KMS-11 (cell line): Measurements from ENCODE around the gene GREB1L.

Experiments
- H2AFZ ChIP-seq: fragments of 200-600 bp; sonication (generic); 2 replicates; pipeline ENCODE4 v1.6.1; 2016; ENCODE audit warnings: antibody characterized with exemption, mixed run types, low read depth
- H3K27ac ChIP-seq: fragments of 200-600 bp; sonication (generic); 2 replicates; pipeline ENCODE4 v1.6.1; 2016; ENCODE audit warnings: mild to moderate bottlenecking, mixed run types
- H3K27me3 ChIP-seq: fragments of 200-600 bp; sonication (generic); 2 replicates; pipeline ENCODE4 v1.6.1; 2017; ENCODE audit warnings: mild to moderate bottlenecking, low read depth, mixed run types, moderate library complexity; ENCODE audit not compliant: insufficient read depth
- H3K36me3 ChIP-seq: fragments of 200-600 bp; sonication (generic); 2 replicates; pipeline ENCODE4 v1.6.1; 2017; ENCODE audit warnings: mild to moderate bottlenecking, mixed run types; ENCODE audit not compliant: insufficient read depth
- H3K4me1 ChIP-seq: fragments of 200-600 bp; sonication (generic); 2 replicates; pipeline ENCODE4 v1.6.1; 2016; ENCODE audit warnings: mild to moderate bottlenecking, low read depth, mixed run types; ENCODE audit not compliant: poor library complexity, severe bottlenecking
- H3K4me2 ChIP-seq: fragments of 200-600 bp; sonication (generic); 2 replicates; pipeline ENCODE4 v1.7.0; 2016; ENCODE audit warnings: mild to moderate bottlenecking, mixed run types
- H3K4me3 ChIP-seq: fragments of 200-600 bp; sonication (generic); IDR thresholded peaks from 2 replicates; pipeline ENCODE4 v1.6.1; 2017; ENCODE audit warnings: low read depth, low read length, mixed read lengths; ENCODE audit not compliant: insufficient read depth
- H3K79me2 ChIP-seq: fragments of 200-600 bp; sonication (generic); 2 replicates; pipeline ENCODE4 v1.6.1; 2016; ENCODE audit warnings: low read depth, mixed run types; ENCODE audit not compliant: insufficient read depth
- H3K9ac ChIP-seq: fragments of 200-600 bp; sonication (generic); 2 replicates; pipeline ENCODE4 v1.6.1; 2016; ENCODE audit warnings: mild to moderate bottlenecking, mixed run types
- H4K20me1 ChIP-seq: fragments of 200-600 bp; sonication (generic); 2 replicates; pipeline ENCODE4 v1.6.1; 2016; ENCODE audit warnings: mild to moderate bottlenecking, mixed run types; ENCODE audit not compliant: insufficient read depth
- TF ChIP-seq, protein P1 (sequence below): fragments of 200-600 bp; sonication (generic); conservative IDR thresholded peaks from 2 replicates; pipeline ENCODE4 v1.6.1; 2017; ENCODE audit warnings: low read depth, mild to moderate bottlenecking, antibody characterized with exemption, low read length, moderate library complexity, mixed read lengths

The GREB1L gene

GRCh38 chr18:21315741-21316197 lies 73.7 kb downstream of the GREB1L start:
- Histone ChIP-seq H3K79me2 (no peaks in the 10 kb centered on the region), H3K4me2 (no peak overlapping the region), H3K4me1 (no peaks in the 10 kb centered on the region), H3K27ac (no peak overlapping the region), H3K36me3 (no peaks in the 10 kb centered on the region), H3K4me3 (no peak overlapping the region), H3K27me3 (no peaks in the 10 kb centered on the region), H2AFZ (no peak overlapping the region), H4K20me1 (no peaks in the 10 kb centered on the region), H3K9ac (no peak overlapping the region)
- TF ChIP-seq, protein P1, sequence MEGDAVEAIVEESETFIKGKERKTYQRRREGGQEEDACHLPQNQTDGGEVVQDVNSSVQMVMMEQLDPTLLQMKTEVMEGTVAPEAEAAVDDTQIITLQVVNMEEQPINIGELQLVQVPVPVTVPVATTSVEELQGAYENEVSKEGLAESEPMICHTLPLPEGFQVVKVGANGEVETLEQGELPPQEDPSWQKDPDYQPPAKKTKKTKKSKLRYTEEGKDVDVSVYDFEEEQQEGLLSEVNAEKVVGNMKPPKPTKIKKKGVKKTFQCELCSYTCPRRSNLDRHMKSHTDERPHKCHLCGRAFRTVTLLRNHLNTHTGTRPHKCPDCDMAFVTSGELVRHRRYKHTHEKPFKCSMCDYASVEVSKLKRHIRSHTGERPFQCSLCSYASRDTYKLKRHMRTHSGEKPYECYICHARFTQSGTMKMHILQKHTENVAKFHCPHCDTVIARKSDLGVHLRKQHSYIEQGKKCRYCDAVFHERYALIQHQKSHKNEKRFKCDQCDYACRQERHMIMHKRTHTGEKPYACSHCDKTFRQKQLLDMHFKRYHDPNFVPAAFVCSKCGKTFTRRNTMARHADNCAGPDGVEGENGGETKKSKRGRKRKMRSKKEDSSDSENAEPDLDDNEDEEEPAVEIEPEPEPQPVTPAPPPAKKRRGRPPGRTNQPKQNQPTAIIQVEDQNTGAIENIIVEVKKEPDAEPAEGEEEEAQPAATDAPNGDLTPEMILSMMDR = no peak

- Histone ChIP-seq H3K27ac (no peak overlapping the region), H2AFZ (no peak overlapping the region), H3K4me1 (no peaks in the 10 kb centered on the region), H3K4me3 (no peak overlapping the region), H3K36me3 (no peaks in the 10 kb centered on the region), H3K9ac (no peak overlapping the region), H4K20me1 (no peaks in the 10 kb centered on the region), H3K79me2 (no peaks in the 10 kb centered on the region), H3K27me3 (no peaks in the 10 kb centered on the region), H3K4me2 (no peak overlapping the region)
- TF ChIP-seq, protein P1 = no peak
Measured at GRCh38 chr18:21316296-21316695, 74.3 kb downstream of the GREB1L start.

- H4K20me1 ChIP-seq = no peaks in the 10 kb centered on the region
- TF ChIP-seq, protein P1 = no peak
- H3K36me3 ChIP-seq = no peaks in the 10 kb centered on the region
- H3K27ac ChIP-seq = no peak overlapping the region
- H3K79me2 ChIP-seq = no peaks in the 10 kb centered on the region
- H3K4me2 ChIP-seq = no peak overlapping the region
- H3K9ac ChIP-seq = no peak overlapping the region
- H3K4me1 ChIP-seq = no peaks in the 10 kb centered on the region
- no peaks in the 10 kb centered on the region for H3K27me3 ChIP-seq
- no peak overlapping the region for H3K4me3 ChIP-seq
- no peak overlapping the region for H2AFZ ChIP-seq
Measured at GRCh38 chr18:21321711-21322110, 79.7 kb downstream of the GREB1L start.

DNA sequence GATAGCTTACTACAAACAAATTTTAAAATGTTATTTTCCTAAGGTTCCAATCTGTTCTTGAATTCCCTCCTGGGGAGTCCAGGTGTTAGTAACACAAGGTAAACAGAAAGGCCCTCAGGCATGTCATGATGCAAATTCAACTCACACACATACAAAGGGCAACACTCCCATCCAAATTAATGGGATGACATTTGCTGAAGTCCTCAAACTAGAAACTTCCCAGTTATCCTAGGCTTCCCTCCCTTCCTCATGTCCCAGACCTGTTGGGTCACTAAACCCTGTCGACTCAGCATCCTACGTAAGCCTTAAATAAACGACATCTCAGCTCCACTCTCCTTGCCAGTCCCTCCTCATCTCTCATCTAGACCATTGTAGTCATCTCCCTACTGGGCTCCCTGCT lies 85.1 kb downstream of the GREB1L start:
- Histone ChIP-seq H4K20me1 (no peaks in the 10 kb centered on the region), H3K27me3 (no peaks in the 10 kb centered on the region), H3K79me2 (no peaks in the 10 kb centered on the region), H3K9ac (no peak overlapping the region), H2AFZ (no peak overlapping the region), H3K27ac (no peak overlapping the region), H3K4me2 (no peak overlapping the region), H3K36me3 (no peaks in the 10 kb centered on the region), H3K4me3 (no peak overlapping the region), H3K4me1 (no peaks in the 10 kb centered on the region)
- TF ChIP-seq, protein P1 = no peak
